GM13977 (cell line): ENCODE data around the gene EFEMP2.

Experiments used
- DNase-seq: peaks from one replicate; pipeline ENCODE4 v3.0.0; 2012; ENCODE audit warnings: low spot score
- CTCF ChIP-seq: IDR thresholded peaks from 2 replicates; pipeline ENCODE4 v1.5.1; 2012; ENCODE audit warnings: mild to moderate bottlenecking, control low read depth; ENCODE audit not compliant: insufficient read depth; ENCODE audit errors: extremely low read depth, missing control alignments
- in situ Hi-C: fragments of 300-500 bp; cut with MboI; formaldehyde crosslinking; loops from one replicate; pipeline ENCODE4 v1.12.0; 2022; ENCODE audit warnings: low sequenced_read_pairs, low pct_unique_long_range_greater_than_20kb, mixed read lengths, inconsistent platforms; ENCODE audit not compliant: unreplicated experiment

Gene EFEMP2

GRCh38 chr11:65880027-65880426 is 7.4 kb upstream of the EFEMP2 start:
- no peak for TF ChIP-seq CTCF
- in situ Hi-C loops = loop anchor here (5.0 kb wide), 1 partner anchor 107 kb away; no protein-coding TSS in a partner anchor
- DNase-seq = no peak

GRCh38 chr11:65879617-65880016 is 7.0 kb upstream of the EFEMP2 start, which contains the start of gene CTSW:
Gene CTSW (plus strand): TSS chr11:65879837. CDS start chr11:65879855, 18 bp downstream.
- no peak for DNase-seq
- in situ Hi-C loops = loop anchor here (5.0 kb wide), 1 partner anchor 108 kb away; no protein-coding TSS in a partner anchor
- no peak for TF ChIP-seq CTCF

- peak; percentile 97 for DNase-seq
- TF ChIP-seq CTCF = no peak
- in situ Hi-C loops = no loop called here
Measured at GRCh38 chr11:65873318-65874156, 937 bp upstream of the EFEMP2 start.

- no peak for TF ChIP-seq CTCF
- no peak for DNase-seq
- in situ Hi-C loops = no loop called here
Measured at GRCh38 chr11:65871811-65872548, 620 bp downstream of the EFEMP2 start.

- no peak for DNase-seq
Measured at GRCh38 chr11:65870706-65871681, 1.6 kb downstream of the EFEMP2 start.

More at GRCh38 chr11:65870706-65871681, 1.6 kb downstream of the EFEMP2 start:
- no peak for TF ChIP-seq CTCF
- in situ Hi-C loops = no loop called here
